ENCODE measurements around the gene PRSS57. TPM values are rescaled to one million over a fixed set of nuclear protein-coding genes. Genes with fewer than 3 reads are reported as not detected.

The PRSS57 gene
- total and polyA plus RNA-seq, 12 donors, result 0.06 TPM; not detected in 11

DNA sequence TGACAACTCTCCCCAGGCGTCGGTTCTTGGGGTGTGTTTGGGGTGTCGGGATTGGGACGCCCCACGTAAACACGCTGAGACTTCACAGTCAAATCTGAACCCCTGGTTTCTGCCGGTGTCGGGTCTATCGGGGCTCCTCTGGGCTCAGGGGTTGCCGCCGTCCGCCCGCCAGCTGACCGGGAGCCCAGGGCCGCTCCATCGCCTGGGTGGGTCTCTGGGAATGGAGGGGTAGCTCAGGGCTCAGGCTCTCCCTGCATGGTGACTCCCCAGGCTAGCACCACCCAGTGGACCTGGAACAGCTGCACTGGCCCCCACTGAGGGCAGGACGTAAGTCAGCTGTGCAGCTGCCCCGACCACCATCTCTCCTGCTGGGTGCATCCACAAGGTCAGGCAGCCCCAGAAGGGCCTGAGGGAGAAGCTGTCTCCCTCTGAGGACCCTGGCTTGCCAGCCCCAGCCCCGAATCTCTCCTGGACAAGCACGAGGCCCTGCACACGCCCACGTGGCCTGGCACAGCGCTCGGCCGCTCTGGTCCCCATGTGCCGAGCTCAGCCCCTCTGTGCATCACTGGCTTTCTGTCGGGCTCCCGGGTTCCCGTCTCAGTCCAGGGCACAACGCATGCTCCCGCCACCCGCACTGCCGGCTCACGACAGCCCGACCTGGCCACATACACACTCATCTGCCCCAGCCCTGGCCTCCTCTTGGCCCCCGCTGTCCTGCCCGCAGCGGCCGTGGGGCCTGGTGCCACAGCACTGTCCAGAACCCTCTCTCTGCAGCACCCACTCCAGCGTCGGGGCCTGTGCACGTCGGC lies 38.3 kb downstream of the PRSS57 start:
- Histone ChIP-seq H3K4me3 (no peak overlapping the region), H3K9me3 (no peaks in the 10 kb centered on the region), H3K36me3 (peaks cover 0 to 56% (median 6%) of the 10 kb centered on the region in 9 donors), H3K27me3 (no peaks in the 10 kb centered on the region), H3K4me1 (peaks cover 38 to 61% (median 53%) of the 10 kb centered on the region in 9 donors), H3K27ac (peak overlapping the region in 1 of 10 donors; percentile 97)
- intact Hi-C loops (cut with DNase I), result loop anchor here in 1 of 10 donors (5.0 kb wide), 1 partner anchor 70 kb away; the partner anchor contains the start of gene HCN2
- peak in 1 of 2 donors; percentile 12 for DNase-seq
- WGBS, 2 donors, result 86 to 89% methylated on average over 43 of the region's 43 CpGs
- TF ChIP-seq CTCF (IDR thresholded peaks at IDR 0.05), result no peak
- ATAC-seq, result no peak

- no peaks in the 10 kb centered on the region for H3K9me3 ChIP-seq
- peaks cover 33 to 49% (median 41%) of the 10 kb centered on the region in 9 donors for H3K4me1 ChIP-seq
- ATAC-seq, result no peak
- peak in 1 of 2 donors; percentile 11 for DNase-seq
- H3K4me3 ChIP-seq, result no peak overlapping the region
- no peaks in the 10 kb centered on the region for H3K27me3 ChIP-seq
- H3K27ac ChIP-seq, result no peak overlapping the region
- intact Hi-C loops (cut with DNase I), result loop anchor here in 1 of 10 donors (5.0 kb wide), 1 partner anchor 68 kb away; the partner anchor contains the start of gene HCN2
- H3K36me3 ChIP-seq, result peaks cover 0 to 68% (median 17%) of the 10 kb centered on the region in 9 donors
- 77% methylated on average over 17 of the region's 17 CpGs for WGBS, 2 donors
- TF ChIP-seq CTCF (IDR thresholded peaks at IDR 0.05), result no peak
These were observed 39.6 kb downstream of the PRSS57 start for GRCh38 chr19:655691-656090.

DNA sequence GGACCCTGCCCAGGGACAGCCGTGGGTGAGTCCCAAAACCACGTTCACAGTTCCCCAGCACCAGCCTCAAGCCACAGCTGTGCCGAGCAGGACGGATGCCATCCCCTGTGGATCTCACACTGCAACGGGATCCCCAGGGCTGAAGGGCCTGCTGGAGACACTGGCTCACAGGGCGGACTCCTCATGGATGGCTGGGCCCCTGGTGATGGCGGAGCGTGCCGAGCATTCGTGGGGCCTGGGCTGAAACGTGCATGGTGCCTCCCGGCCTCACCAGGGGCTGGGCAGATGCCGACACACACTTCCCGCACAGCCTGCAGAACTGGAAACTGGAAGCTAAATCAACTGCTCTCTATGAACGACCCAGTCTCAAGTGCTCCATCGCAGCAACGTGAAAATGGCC lies 41.8 kb downstream of the PRSS57 start:
- no peaks in the 10 kb centered on the region for H3K9me3 ChIP-seq
- peaks cover 15 to 26% (median 18%) of the 10 kb centered on the region in 9 donors for H3K4me1 ChIP-seq
- intact Hi-C loops (cut with DNase I), result no loop called here
- DNase-seq, result peak in 1 of 2 donors; percentile 9
- H3K27ac ChIP-seq, result no peak overlapping the region
- H3K4me3 ChIP-seq, result no peak overlapping the region
- H3K27me3 ChIP-seq, result no peaks in the 10 kb centered on the region
- peaks cover 5 to 84% (median 26%) of the 10 kb centered on the region in 9 donors for H3K36me3 ChIP-seq
- WGBS, 2 donors, result 91 to 94% methylated on average over 17 of the region's 17 CpGs
- TF ChIP-seq CTCF (IDR thresholded peaks at IDR 0.05), result no peak
- no peak for ATAC-seq

GRCh38 chr19:652467-653389 lies 42.5 kb downstream of the PRSS57 start:
- no peak for TF ChIP-seq CTCF (IDR thresholded peaks at IDR 0.05)
- DNase-seq, result no peak
- H3K27ac ChIP-seq, result no peak overlapping the region
- intact Hi-C loops (cut with DNase I), result no loop called here
- 92 to 94% methylated on average over 54 of the region's 54 CpGs for WGBS, 2 donors
- H3K9me3 ChIP-seq, result no peaks in the 10 kb centered on the region
- no peak for ATAC-seq
- peaks cover 8 to 19% (median 11%) of the 10 kb centered on the region in 9 donors for H3K4me1 ChIP-seq
- peaks cover 5 to 84% (median 31%) of the 10 kb centered on the region in 9 donors for H3K36me3 ChIP-seq
- H3K4me3 ChIP-seq, result no peak overlapping the region
- no peaks in the 10 kb centered on the region for H3K27me3 ChIP-seq
